Retinal pigment epithelial cell (primary cell): ENCODE measurements around the gene EXPH5.

Source experiments
- DNase-seq: peaks from one replicate; pipeline ENCODE4 v3.0.0-alpha.2; 2010; ENCODE audit warnings: low read depth
- H3K4me3 ChIP-seq: 2 replicates; pipeline ENCODE4 v1.5.1; 2011; ENCODE audit warnings: mild to moderate bottlenecking, low read length, control low read depth, moderate library complexity
- TF ChIP-seq, protein P1 (sequence below): conservative IDR thresholded peaks from 2 replicates; pipeline ENCODE4 v1.5.1; 2011; ENCODE audit warnings: low read depth, low read length, control low read depth, inconsistent platforms

EXPH5 gene

DNA sequence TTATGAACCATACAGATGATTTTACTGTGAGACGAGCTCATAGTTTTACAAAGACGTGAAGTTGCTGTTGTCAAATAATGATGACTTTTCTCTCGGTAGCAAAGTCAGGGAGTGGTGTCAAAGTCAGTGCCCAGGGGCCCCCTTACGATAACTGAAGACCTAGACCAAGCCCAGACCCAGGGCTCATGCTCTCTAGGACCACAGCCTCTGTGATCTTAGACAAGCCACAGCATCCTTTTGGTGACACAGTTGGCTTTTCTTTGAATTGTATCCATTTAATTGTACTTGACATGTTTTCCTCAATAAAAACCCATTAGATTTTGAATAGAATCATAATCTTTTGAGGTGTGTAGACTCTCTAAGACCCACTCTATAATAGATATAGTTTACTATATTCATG is 77.4 kb downstream of the EXPH5 start:
- DNase-seq: no peak
- H3K4me3 ChIP-seq: no peak overlapping the region
- TF ChIP-seq, protein P1, sequence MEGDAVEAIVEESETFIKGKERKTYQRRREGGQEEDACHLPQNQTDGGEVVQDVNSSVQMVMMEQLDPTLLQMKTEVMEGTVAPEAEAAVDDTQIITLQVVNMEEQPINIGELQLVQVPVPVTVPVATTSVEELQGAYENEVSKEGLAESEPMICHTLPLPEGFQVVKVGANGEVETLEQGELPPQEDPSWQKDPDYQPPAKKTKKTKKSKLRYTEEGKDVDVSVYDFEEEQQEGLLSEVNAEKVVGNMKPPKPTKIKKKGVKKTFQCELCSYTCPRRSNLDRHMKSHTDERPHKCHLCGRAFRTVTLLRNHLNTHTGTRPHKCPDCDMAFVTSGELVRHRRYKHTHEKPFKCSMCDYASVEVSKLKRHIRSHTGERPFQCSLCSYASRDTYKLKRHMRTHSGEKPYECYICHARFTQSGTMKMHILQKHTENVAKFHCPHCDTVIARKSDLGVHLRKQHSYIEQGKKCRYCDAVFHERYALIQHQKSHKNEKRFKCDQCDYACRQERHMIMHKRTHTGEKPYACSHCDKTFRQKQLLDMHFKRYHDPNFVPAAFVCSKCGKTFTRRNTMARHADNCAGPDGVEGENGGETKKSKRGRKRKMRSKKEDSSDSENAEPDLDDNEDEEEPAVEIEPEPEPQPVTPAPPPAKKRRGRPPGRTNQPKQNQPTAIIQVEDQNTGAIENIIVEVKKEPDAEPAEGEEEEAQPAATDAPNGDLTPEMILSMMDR: no peak

DNA sequence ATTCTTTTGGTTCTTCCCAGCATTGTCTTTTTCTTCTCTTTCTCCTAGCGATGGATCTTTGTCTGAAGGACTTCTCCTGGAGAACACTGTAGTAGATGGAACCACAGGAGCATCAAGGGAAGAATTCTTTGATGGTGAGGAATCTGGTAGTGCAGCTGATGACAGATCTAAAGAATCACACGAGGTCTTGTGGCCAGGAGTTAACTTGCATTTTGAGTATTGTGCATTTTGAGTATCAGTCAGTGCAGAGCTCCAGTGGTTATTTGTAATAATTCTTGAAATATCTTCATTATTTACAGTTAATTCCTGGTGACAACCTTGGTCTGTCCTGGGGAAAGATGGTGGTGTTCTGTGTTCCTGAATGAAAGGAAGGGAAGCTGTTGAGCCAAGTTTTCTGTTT is 80.9 kb downstream of the EXPH5 start:
- H3K4me3 ChIP-seq: no peak overlapping the region
- no peak for DNase-seq
- TF ChIP-seq, protein P1: no peak

DNA sequence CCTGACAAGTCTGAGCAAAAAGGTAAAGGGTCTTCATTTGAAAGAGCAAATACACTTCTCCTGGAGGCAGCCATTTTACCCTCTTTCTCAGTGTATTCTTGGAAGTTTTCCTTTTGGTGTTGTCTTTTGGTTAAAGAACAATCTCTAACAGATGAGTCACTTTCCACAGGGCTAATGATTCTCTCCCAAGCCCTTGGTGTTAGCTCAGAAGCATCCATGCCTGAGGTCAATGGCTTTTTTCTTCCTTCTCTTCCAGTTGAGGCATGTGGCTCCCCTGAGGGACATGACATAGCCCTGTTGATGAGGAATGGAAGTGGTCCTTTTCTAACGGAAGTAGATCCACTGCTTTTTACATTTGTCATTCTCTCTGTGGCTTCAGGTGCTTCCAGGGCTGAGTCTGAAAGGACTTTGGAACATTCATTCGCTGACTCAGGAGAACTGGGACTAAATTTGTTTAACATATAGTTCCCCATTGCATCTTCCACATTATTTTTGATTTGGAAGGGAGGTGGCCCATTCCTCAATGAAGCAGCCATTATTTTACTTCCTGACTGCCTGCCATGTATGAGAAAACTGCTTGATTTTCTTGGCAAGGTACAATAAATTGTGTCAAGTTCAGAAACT is 81.6 kb downstream of the EXPH5 start:
- no peak overlapping the region for H3K4me3 ChIP-seq
- DNase-seq: no peak
- TF ChIP-seq, protein P1: no peak

DNA sequence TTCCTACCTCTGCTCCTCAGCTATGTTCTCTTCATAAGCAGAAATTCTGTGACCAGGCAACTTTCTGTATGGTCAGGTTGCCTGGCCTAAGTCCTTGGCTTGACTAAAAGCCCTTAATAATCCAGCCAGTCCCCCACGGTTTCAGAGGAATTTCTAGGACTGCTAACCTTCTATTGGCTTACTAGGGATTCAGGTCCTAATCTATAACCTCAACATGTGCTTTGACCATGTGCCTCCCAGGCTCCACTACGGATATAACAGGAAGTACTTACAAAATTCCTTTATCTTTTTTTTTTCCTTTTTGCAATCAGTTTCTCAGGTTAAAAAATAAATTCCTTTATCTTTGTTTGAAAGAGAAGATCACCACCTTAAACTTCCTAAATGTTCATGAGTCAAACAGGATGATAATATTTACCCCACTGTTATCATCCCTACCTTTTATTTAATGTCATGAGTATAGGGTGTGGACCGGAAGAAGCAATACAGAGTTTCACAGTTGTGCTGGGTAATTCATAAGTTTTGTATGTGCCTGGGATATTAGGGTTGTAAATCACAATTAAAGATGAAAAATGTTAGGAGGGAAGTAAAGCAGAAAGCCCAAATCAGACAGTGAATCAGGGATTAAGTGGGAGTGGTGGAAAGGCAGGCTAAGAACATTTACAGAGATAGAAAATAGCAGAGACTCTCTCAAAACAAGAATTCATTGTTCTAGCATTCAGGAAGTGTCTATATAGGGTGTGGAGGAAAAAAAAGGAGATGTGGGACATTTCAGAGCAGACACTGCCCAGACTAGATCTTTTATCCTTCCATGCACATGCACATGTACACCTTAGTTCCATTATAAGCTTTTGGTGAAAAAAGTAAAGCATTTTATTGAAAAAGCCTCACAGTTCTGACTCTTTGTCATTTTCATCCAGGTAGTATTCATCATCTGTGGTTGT is 84.6 kb downstream of the EXPH5 start:
- TF ChIP-seq, protein P1: no peak
- no peak for DNase-seq
- no peak overlapping the region for H3K4me3 ChIP-seq

DNA sequence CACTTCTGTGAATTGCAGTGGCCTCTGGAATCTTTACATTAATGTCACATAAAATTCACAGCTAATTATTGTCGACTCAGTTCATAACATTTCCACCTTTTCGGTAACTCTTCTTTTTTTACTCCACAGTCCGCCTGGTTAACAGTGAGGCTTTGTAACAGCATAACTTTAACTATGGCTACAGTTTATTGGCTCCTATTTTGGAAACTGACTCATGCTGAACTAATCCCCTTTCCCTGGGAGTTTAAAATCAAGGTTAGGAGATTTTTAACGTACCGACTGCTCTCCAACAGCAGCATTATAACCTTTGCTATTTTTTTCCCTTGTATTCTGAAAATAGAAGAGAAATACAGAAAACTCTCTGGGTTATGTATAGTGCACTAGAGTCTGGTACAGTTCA is 92.2 kb downstream of the EXPH5 start:
- DNase-seq: no peak
- no peak overlapping the region for H3K4me3 ChIP-seq
- TF ChIP-seq, protein P1: no peak

DNA sequence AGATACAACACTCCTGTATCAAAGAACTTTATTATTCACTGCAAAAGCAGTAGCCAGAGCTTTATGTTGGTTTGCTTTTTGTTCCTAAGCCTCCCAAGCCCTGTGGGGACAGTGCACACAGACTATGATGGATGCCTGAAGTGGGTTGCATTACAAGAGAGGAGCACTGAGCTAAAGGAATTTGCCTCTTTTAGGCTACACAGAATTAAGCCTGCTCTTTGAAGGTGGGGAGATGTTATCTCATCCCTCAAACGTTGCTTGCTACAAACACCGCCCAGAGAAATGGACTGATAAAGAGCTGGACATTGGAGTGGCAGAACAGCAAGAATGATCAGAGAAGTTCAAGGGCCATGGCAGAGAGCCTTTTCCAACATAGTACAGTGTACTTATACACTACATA is 92.8 kb downstream of the EXPH5 start:
- DNase-seq: no peak
- TF ChIP-seq, protein P1: no peak

More for the DNA sequence above, 92.8 kb downstream of the EXPH5 start:
- H3K4me3 ChIP-seq: no peak overlapping the region
